Measurements from ENCODE around the gene ALPK1.
"Not testable (repeated sequence)": the region's sequence is repeated elsewhere in the genome, so short reads cannot be mapped to it uniquely, and the experiment has no call there.

Gene ALPK1
- total RNA-seq, result 17.9 to 22.4 reads per million in 2 experiments

- no peak for DNase-seq (ENCODE audit: low read depth)
Observed at GRCh38 chr4:112296949-112297880, at the start of gene ALPK1. TSS of gene ALPK1 (plus strand) at chr4:112297369.

DNA sequence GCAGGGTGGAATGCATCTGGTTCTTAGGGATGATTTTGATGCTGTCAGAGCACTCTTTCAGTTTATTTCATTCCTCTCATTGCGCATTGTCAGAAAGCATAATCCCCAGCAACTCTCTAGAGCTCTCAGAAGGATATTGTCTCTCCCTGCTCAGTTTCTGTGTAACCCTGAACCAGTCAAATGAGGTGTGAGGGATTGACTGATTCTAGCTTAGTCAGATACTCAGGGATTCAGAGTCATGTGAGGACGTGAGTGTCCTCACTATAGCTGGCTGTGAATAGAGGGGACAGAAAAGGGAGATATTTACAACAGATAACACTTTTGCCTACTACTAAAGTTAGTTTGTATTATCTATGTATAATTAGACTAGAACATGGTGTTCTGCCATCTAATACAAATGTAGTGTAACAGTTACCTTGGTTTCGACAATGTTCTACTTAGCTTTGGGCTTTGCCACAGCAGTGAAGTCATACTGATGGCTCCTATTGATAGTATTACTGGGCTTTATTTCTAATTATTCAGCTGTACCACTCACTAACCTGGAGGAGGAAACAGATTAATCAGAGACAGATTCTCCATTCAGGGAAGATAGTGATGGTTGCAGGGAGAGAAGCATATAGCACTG, 46.0 kb upstream of the ALPK1 start:
- no peak for DNase-seq (ENCODE audit: low read depth)

- no peak for DNase-seq (ENCODE audit: low read depth)
Observed at GRCh38 chr4:112252234-112252633, 44.9 kb upstream of the ALPK1 start.

- no peak for DNase-seq (ENCODE audit: low read depth)
Observed at GRCh38 chr4:112253382-112254000, 43.7 kb upstream of the ALPK1 start.

GRCh38 chr4:112257098-112257497, 40.1 kb upstream of the ALPK1 start:
- no peak for DNase-seq (ENCODE audit: low read depth)

GRCh38 chr4:112266823-112267222, 30.3 kb upstream of the ALPK1 start:
- no peak for DNase-seq (ENCODE audit: low read depth)

- no peak for DNase-seq (ENCODE audit: low read depth)
Observed at GRCh38 chr4:112270051-112270450, 27.1 kb upstream of the ALPK1 start.

DNA sequence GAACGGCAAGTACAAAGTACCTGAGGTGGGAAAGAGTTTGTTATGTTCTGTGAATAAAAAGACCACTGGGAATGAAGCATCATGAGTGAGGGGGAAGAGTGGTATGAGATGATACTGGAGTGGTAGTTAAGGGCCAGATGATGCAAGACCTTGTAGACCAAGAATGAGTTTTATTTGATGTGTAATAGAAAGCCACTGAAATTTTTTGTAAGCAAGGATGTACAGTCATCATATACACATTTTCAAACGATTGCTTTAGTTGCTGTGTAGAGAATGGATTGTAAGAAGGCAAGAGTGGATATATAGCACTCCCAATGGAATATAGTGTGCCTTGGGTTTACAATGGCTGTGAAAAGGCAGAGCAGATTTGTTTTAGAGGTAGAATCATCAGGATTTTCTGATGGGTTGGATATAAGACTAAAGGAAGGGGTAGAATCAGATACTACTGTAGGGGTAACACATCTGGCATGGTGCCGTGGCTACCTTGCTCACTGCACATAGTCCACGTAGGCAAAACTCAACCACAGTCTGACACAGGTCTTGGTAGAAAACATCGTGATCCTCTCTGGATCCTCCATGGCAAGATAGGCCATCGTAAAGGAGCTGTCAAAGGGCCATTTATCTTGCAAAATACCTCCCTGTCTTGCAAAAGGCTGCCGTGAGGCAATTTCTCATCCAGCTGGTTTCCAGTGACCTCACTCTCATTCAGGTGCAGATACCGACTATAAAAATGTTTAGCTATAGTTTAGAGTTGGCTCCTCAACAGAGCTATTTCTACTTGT, 26.3 kb upstream of the ALPK1 start:
- DNase-seq (ENCODE audit: low read depth), result no peak

DNA sequence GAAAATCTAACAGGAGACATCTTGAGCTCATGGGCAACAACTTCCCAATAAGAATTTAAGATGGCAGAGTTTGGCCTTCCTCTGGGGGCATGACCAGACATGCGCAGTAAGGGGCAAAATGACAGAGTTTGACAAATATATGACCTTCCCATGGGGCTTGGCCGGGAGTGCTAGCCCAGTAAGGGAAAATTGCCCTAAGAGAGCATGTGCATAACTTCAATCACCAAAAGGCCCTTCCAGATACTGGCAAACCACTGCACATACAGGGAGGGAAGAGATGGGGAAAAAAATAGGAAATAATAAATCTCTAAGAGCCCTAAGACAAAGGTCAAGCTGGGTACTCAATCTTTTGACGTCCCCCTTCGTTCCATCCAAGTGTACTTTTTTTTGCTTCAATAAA, 24.9 kb upstream of the ALPK1 start:
- no peak for DNase-seq (ENCODE audit: low read depth)

DNA sequence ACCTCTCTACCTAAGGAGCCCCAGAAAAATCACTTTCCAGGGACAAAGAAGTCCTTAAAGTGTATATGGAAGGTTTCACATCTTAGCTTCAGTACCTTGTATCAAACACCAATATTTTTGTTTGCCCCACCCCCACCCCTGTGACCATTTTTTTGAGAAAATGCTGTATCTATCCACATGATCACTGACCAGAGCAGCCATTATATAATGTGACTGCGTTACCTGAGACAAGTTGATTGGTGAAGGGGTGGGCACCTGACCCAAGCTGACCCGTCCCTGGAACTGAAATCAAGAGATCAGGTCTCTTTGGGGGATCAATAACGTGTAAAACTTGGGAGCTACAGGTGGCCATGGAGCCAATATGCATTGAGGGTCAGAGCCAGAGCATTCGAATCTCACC, 22.2 kb upstream of the ALPK1 start:
- no peak for DNase-seq (ENCODE audit: low read depth)

GRCh38 chr4:112276113-112276512, 21.1 kb upstream of the ALPK1 start:
- no peak for DNase-seq (ENCODE audit: low read depth)

DNA sequence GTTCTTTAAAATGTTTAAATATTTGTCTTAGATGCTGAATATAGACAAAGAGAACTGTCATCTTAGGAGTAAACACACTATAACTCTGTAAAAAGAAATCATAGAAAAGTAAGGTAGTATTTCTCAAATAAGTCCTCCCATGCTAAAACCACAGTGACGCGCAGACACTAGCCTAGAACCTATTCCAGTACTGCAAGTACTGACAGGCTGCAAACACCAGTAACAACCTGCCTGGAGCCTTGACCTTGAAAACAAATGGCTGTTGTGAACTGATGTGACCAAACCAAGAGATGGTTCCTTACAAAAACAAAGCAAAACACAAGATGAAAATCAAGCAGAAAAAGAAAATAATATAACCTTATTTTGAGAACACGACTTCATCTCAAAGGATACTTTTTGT, 19.9 kb upstream of the ALPK1 start:
- no peak for DNase-seq (ENCODE audit: low read depth)

- DNase-seq (ENCODE audit: low read depth), result no peak
Observed at GRCh38 chr4:112277705-112278448, 19.3 kb upstream of the ALPK1 start.

- DNase-seq (ENCODE audit: low read depth), result no peak
Observed at GRCh38 chr4:112279025-112279881, 17.9 kb upstream of the ALPK1 start.

DNA sequence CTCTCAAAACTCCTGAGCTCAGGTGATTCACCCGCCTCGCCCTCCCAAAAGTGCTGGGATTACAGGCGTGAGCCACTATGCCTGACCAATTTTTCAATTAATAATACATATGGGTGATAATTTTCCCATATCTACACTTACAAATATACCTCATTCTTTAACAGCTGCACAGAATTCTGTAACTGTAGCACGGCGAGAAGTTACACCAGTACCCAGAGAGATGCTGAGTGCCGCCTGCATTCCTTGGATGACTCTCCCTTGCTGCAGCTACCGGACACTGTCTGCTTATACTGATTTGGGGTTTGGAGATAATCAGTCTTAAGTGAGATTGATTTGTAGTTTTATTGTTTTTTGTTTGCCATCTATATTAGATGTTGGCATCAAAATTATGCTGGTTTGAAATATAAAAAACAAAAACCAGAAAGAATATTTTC, 17.3 kb upstream of the ALPK1 start:
- DNase-seq (ENCODE audit: low read depth), result no peak

DNA sequence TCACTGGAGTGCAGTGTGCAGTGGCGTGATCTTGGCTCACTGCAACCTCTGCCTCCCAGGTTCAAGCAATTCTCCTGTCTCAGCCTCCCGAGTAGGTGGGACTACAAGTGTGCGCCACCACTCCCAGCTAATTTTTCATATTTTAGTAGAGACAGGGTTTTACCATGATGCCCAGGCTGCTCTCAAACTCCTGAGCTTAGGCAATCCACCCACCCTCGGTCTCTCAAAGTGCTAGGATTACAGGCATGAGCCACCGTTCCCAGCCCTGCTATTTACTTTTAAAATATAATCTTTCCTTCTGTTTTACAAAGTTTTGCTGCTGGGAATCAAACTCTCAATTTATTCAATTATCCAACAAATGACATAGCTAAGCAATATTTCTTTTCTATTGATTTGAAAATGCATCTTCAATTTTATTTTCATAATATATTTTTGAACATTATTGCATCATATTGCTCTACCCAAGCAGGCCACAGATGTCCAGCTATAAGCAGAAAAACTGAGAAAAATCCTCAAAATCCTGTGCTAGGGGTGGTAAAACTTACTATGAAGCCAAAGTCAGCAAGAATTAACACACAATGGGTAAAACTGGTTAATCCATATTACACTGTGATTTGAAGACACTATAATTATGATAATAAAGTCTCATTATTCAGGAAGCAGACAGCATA, 16.6 kb upstream of the ALPK1 start:
- DNase-seq (ENCODE audit: low read depth), result no peak

DNA sequence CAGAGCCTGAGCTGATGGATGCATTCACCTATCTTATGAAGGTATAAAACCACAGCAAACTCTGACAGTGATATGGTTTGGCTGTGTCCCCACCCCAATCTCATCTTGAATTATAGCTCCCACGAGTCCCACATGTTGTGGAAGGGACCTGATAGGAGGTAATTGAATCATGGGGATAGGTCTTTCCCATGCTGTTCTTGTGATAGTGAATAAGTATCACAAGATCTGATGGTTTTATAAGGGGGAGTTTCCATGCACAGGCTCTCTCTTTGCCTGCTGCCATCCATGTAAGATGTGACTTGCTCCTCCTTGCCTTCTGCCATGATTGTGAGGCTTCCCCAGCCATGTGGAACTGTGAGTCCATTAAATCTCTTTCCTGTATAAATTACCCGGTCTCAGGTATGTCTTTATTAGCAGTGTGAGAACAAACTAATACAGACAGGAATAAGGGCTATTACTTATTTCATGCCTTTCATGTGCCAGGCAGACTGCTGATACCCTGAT, 15.2 kb upstream of the ALPK1 start:
- DNase-seq (ENCODE audit: low read depth), result not testable (repeated sequence)

- no peak for DNase-seq (ENCODE audit: low read depth)
Observed at GRCh38 chr4:112282860-112283667, 14.1 kb upstream of the ALPK1 start.

DNA sequence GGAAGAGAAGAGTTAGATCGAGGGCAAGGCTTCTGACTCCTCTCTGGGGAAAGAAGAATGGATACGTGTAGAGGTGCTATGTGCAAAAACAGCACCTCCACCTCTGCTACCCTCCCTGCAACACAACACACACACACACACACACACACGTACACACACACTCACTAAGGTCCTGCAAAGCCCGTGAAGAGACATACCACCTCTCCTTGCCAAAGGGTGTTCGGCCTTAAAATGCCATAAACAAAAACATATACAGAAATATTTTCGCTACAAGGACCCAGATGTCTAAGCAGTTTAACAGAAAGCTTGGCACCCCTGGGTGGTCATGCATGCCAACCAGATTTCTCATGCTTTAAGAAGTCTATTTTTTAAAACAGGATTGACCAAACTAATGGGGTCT, 13.0 kb upstream of the ALPK1 start:
- DNase-seq (ENCODE audit: low read depth), result no peak
